Ishikawa (cell line): ENCODE results near the gene NUAK1.

Experiments
- CEBPB ChIP-seq: IDR thresholded peaks from 2 replicates; pipeline ENCODE4 v1.6.1; 2012
- CREB1 ChIP-seq: IDR thresholded peaks from 2 replicates; pipeline ENCODE4 v1.6.1; 2012; ENCODE audit warnings: low read depth
- EGR1 ChIP-seq: IDR thresholded peaks from 2 replicates; pipeline ENCODE4 v1.6.1; 2012
- EP300 ChIP-seq: IDR thresholded peaks from 2 replicates; pipeline ENCODE4 v1.6.1; 2012; ENCODE audit warnings: borderline replicate concordance
- FOXM1 ChIP-seq: IDR thresholded peaks from 2 replicates; pipeline ENCODE4 v1.6.1; 2012; ENCODE audit warnings: low read depth, borderline replicate concordance
- MAX ChIP-seq: IDR thresholded peaks from 2 replicates; pipeline ENCODE4 v1.6.1; 2012
- RAD21 ChIP-seq: IDR thresholded peaks from 2 replicates; pipeline ENCODE4 v1.6.1; 2012; ENCODE audit warnings: low read depth
- REST ChIP-seq: IDR thresholded peaks from 2 replicates; pipeline ENCODE4 v1.6.1; 2012; ENCODE audit warnings: low read depth, mild to moderate bottlenecking
- TAF1 ChIP-seq: IDR thresholded peaks from 2 replicates; pipeline ENCODE4 v1.6.1; 2012; ENCODE audit warnings: low read depth, mild to moderate bottlenecking
- TEAD4 ChIP-seq: IDR thresholded peaks from 2 replicates; pipeline ENCODE4 v1.6.1; 2012
- USF1 ChIP-seq: IDR thresholded peaks from 2 replicates; pipeline ENCODE4 v1.6.1; 2012
- YY1 ChIP-seq: IDR thresholded peaks from 2 replicates; pipeline ENCODE4 v1.6.1; 2012; ENCODE audit warnings: low read depth

- no peak for TF ChIP-seq REST
- TF ChIP-seq MAX = no peak
- no peak for TF ChIP-seq TAF1
- no peak for TF ChIP-seq CREB1
- TF ChIP-seq EP300 = no peak
- no peak for TF ChIP-seq CEBPB
- no peak for TF ChIP-seq USF1
- TF ChIP-seq YY1 = no peak
- no peak for TF ChIP-seq FOXM1
- no peak for TF ChIP-seq RAD21
- TF ChIP-seq TEAD4 = no peak
- no peak for TF ChIP-seq EGR1
Measured at GRCh38 chr12:106067606-106068205, 71.0 kb downstream of the NUAK1 start.
